ENCODE data around the gene DISC1. TPM values are rescaled to one million over a fixed set of nuclear protein-coding genes. Genes with fewer than 3 reads are reported as not detected.

Gene DISC1
- total RNA-seq, 1 experiment from 2014 or later: 1.8 TPM

- H3K9ac ChIP-seq (ENCODE audit: low read length): no peak overlapping the region
- H3K4me1 ChIP-seq (ENCODE audit: control insufficient read depth in 1 of 2, insufficient read depth in 2 of 2, low read length in 2 of 2): peaks cover 0 to 7% of the 10 kb centered on the region in 2 experiments; a peak in 3 of 4 replicates
- H3K4me2 ChIP-seq (ENCODE audit: low read length): no peak overlapping the region
- no peaks in the 10 kb centered on the region for H3K27me3 ChIP-seq (ENCODE audit: insufficient read depth, low read length)
- no peak for DNase-seq (ENCODE audit: low read depth, low spot score)
- H3K4me3 ChIP-seq (replicated peaks in 1 of 2; ENCODE audit: low read depth in 1 of 2, low read length in 2 of 2): no peak overlapping the region
- no peak overlapping the region for H2AFZ ChIP-seq (ENCODE audit: low read depth, low read length, poor library complexity, severe bottlenecking)
- no peak for ATAC-seq
- ChIA-PET RAD21 (ENCODE audit: low non-redundant PET in 1 of 2, low total read pairs in 2 of 2, uncharacterized antibody in 2 of 2, unreplicated experiment in 2 of 2) (no interaction called here), CTCF (no interaction called here), POLR2A (no interaction called here)
- no peaks in the 10 kb centered on the region for H3K79me2 ChIP-seq (ENCODE audit: insufficient read depth, low read length)
- H3K9me2 ChIP-seq (ENCODE audit: insufficient read depth): no peaks in the 10 kb centered on the region
- no peaks in the 10 kb centered on the region for H4K20me1 ChIP-seq (ENCODE audit: insufficient read depth)
- intact Hi-C loops (cut with micrococcal nuclease): no loop called here
- no TSS peak for BruUV-seq (replicated peaks)
- TF ChIP-seq JUND (IDR thresholded peaks at IDR 0.05): no peak
- no peak for TF ChIP-seq ZBTB33 (IDR thresholded peaks at IDR 0.05; ENCODE audit: extremely low read depth, insufficient replicate concordance, low read length)
- TF ChIP-seq ZNF274 (IDR thresholded peaks at IDR 0.05; ENCODE audit: low read depth, low read length): no peak
- no peaks in the 10 kb centered on the region for H3K9me3 ChIP-seq (ENCODE audit: control insufficient read depth in 1 of 2, insufficient read depth in 1 of 2, low read depth in 1 of 2, low read length in 2 of 2)
- no peak overlapping the region for H3K27ac ChIP-seq (ENCODE audit: low read depth, low read length)
- H3K36me3 ChIP-seq (ENCODE audit: control insufficient read depth in 1 of 2, insufficient read depth in 2 of 2, low read length in 2 of 2): no peaks in the 10 kb centered on the region
Measured at GRCh38 chr1:231844986-231845502, 218.5 kb downstream of the DISC1 start.

GRCh38 chr1:231847612-231848397, 221.2 kb downstream of the DISC1 start:
- ChIA-PET CTCF (no interaction called here), RAD21 (ENCODE audit: low non-redundant PET in 1 of 2, low total read pairs in 2 of 2, uncharacterized antibody in 2 of 2, unreplicated experiment in 2 of 2) (no interaction called here), POLR2A (no interaction called here)
- Histone ChIP-seq H3K27me3 (ENCODE audit: insufficient read depth, low read length) (no peaks in the 10 kb centered on the region), H2AFZ (ENCODE audit: low read depth, low read length, poor library complexity, severe bottlenecking) (no peak overlapping the region), H3K4me2 (ENCODE audit: low read length) (no peak overlapping the region), H3K27ac (ENCODE audit: low read depth, low read length) (no peak overlapping the region), H3K9me3 (ENCODE audit: control insufficient read depth in 1 of 2, insufficient read depth in 1 of 2, low read depth in 1 of 2, low read length in 2 of 2) (no peaks in the 10 kb centered on the region), H3K4me3 (replicated peaks in 1 of 2; ENCODE audit: low read depth in 1 of 2, low read length in 2 of 2) (no peak overlapping the region), H3K9ac (ENCODE audit: low read length) (no peak overlapping the region), H4K20me1 (ENCODE audit: insufficient read depth) (no peaks in the 10 kb centered on the region), H3K36me3 (ENCODE audit: control insufficient read depth in 1 of 2, insufficient read depth in 2 of 2, low read length in 2 of 2) (no peaks in the 10 kb centered on the region), H3K79me2 (ENCODE audit: insufficient read depth, low read length) (no peaks in the 10 kb centered on the region), H3K4me1 (ENCODE audit: control insufficient read depth in 1 of 2, insufficient read depth in 2 of 2, low read length in 2 of 2) (no peaks in the 10 kb centered on the region), H3K9me2 (ENCODE audit: insufficient read depth) (no peaks in the 10 kb centered on the region)
- DNase-seq (ENCODE audit: low read depth, low spot score) (no peak), ATAC-seq (no peak)
- no TSS peak for BruUV-seq (replicated peaks)
- intact Hi-C loops (cut with micrococcal nuclease): no loop called here
- TF ChIP-seq ELF1 (IDR thresholded peaks at IDR 0.05; ENCODE audit: borderline replicate concordance, low read depth) (no peak), ZFX (IDR thresholded peaks at IDR 0.05) (no peak), MAX (IDR thresholded peaks at IDR 0.05) (no peak), EZH2phosphoT487 (IDR thresholded peaks at IDR 0.05; ENCODE audit: borderline replicate concordance) (no peak), POLR2A (IDR thresholded peaks at IDR 0.05; ENCODE audit: borderline replicate concordance, extremely low read depth, insufficient read depth, insufficient read length) (no peak), POLR2AphosphoS5 (IDR thresholded peaks at IDR 0.05; ENCODE audit: low read depth, low read length) (no peak), ZBTB33 (IDR thresholded peaks at IDR 0.05; ENCODE audit: extremely low read depth, insufficient replicate concordance, low read length) (no peak), SP1 (IDR thresholded peaks at IDR 0.05; ENCODE audit: low read depth) (no peak), CBX3 (IDR thresholded peaks at IDR 0.05; ENCODE audit: low read depth) (no peak), SIN3A (IDR thresholded peaks at IDR 0.05; ENCODE audit: low read depth) (no peak), CTCF (IDR thresholded peaks at IDR 0.05 in 2 of 3, conservative IDR thresholded peaks at IDR 0.05 in 1 of 3; ENCODE audit: borderline replicate concordance in 1 of 3, insufficient read depth in 1 of 3, low read depth in 2 of 3, low read length in 2 of 3) (no peak)
